Heart right ventricle (tissue), 16 donors: ENCODE results near the gene CPXM2. TPM values are rescaled to one million over a fixed set of nuclear protein-coding genes. Genes with fewer than 3 reads are reported as not detected.
A peak's percentile ranks its signal among the peaks of the same experiment; 100 is the strongest.

Experiments
- ATAC-seq, 8 donors: fragments of 200-7000 bp; cut with Tn5 transposase; one replicate each; pipeline ENCODE4 v1.9.1; 2020; ENCODE audit warnings: mild to moderate bottlenecking in 8 of 8, moderate library complexity in 8 of 8, moderate number of reproducible peaks in 1 of 8
- DNase-seq, 2 donors: peaks; one replicate each; pipeline ENCODE4 v3.0.0-alpha.2; 2020
- H3K27ac ChIP-seq, 10 donors: fragments of 200-600 bp; sonication (generic) in 2 of 10; one replicate each; pipeline versions ENCODE4 v1.5.0 to v1.8.0; 2020 to 2022; ENCODE audit warnings: mild to moderate bottlenecking in 3 of 10
- H3K27me3 ChIP-seq, 7 donors: fragments of 200-600 bp; one replicate each; pipeline ENCODE4 v1.8.0; 2021 to 2022; ENCODE audit warnings: mild to moderate bottlenecking in 2 of 7
- H3K36me3 ChIP-seq, 9 donors: fragments of 200-600 bp; sonication (generic) in 1 of 9; one replicate each; pipeline versions ENCODE4 v1.5.0 to v1.8.0; 2020 to 2022; ENCODE audit warnings: mild to moderate bottlenecking in 2 of 9
- H3K4me1 ChIP-seq, 9 donors: fragments of 200-600 bp; sonication (generic) in 1 of 9; one replicate each; pipeline versions ENCODE4 v1.5.0 to v1.8.0; 2020 to 2022; ENCODE audit warnings: mild to moderate bottlenecking in 4 of 9
- H3K4me3 ChIP-seq, 10 donors: fragments of 200-600 bp; sonication (generic) in 2 of 10; one replicate each; pipeline versions ENCODE4 v1.5.0 to v1.8.0; 2020 to 2022; ENCODE audit warnings: mild to moderate bottlenecking in 7 of 10, moderate library complexity in 2 of 10
- H3K9me3 ChIP-seq, 11 donors: fragments of 200-600 bp in 10 of 11; sonication (generic) in 2 of 11; one replicate each; pipeline versions ENCODE4 v1.5.0 to v1.8.0; 2013 to 2022; ENCODE audit warnings: mild to moderate bottlenecking in 2 of 11, control low read depth in 1 of 11, moderate library complexity in 1 of 11
- WGBS, 2 donors: extraction: QIAGEN DNeasy Blood & Tissue Kit; methylation state at CpG; one replicate each; pipeline ENCODE4 v1.1.7; 2013; ENCODE audit warnings: inconsistent platforms in 1 of 2; 5-methylcytosine and 5-hydroxymethylcytosine counted together
- intact Hi-C, 10 donors: fragments of 100-400 bp; cut with DNase I; formaldehyde crosslinking; loops; one replicate each; pipeline versions ENCODE4 v1.11.1 to v1.14.2; 2022
- polyA plus RNA-seq, 2 donors: library from polyadenylated mRNA; stranded (reverse); fragments of 200-250 nt; gene quantifications; one replicate each; pipeline ENCODE4 v1.2.3, GENCODE V29; 2013
- total RNA-seq, 10 donors: library from RNA; stranded (reverse); fragmentation: NEBNext Ultra II Directional in 3 of 10; extraction: Animal tissue kit (Norgen Biotek cat#: 25700) in 3 of 10; gene quantifications; one replicate each; pipeline versions ENCODE4 v1.2.1 to v1.2.4, GENCODE V29; 2021 to 2023
- TF ChIP-seq, protein P1 (sequence below), 9 donors: fragments of 200-600 bp; sonication (generic) in 2 of 9; IDR thresholded peaks; one replicate each; pipeline versions ENCODE4 v1.5.0 to v1.8.0; 2021 to 2022; ENCODE audit warnings: antibody characterized with exemption in 9 of 9, mild to moderate bottlenecking in 5 of 9, moderate library complexity in 1 of 9
- donor health status: Arrhythmogenic right ventricular cardiomyopathy.
- donor health status: ischemic (EF 13 %, LVEDD 7.1; RV severe dilation, severe dysfunction).
- donor health status: healthy with polysubstance abuse.
- donor health status: DM: no; HTN: yes; CAD: no.
- donor health status: DM: no; HTN: no; CAD: no.
- donor health status: ischemic (EF 25% LVEDD 6.9; RV normal size, moderate dysfunction).
- donor health status: ischemic (EF 25% LVEDD 5.7; RV mildly dilated, moderate dysfunction).
- donor health status: healthy.
- donor health status: DM: yes; HTN: yes; CAD: no.
- donor health status: Ischemic cardiomyopathy.
- donor health status: ischemic (EF 35%, LVEDD 5.7; RV mildly dilated, moderate dysfunction).
- donor health status: nonischemic (EF 11% LVEDD 7.7; RV severe dilation, severe dysfunction).
- donor health status: DM: yes; HTN: yes; CAD: no.
- donor health status: PGD.
- donor health status: ischemic (EF 29% LVEDD 5.4; RV normal size, mild dysfunction).
- donor health status: nonischemic (EF 23%, LVEDD 6.1; RV moderate dilation, normal function).

Gene CPXM2
- total and polyA plus RNA-seq, 12 donors: 2.0 to 9.8 (median 3.8) TPM

DNA sequence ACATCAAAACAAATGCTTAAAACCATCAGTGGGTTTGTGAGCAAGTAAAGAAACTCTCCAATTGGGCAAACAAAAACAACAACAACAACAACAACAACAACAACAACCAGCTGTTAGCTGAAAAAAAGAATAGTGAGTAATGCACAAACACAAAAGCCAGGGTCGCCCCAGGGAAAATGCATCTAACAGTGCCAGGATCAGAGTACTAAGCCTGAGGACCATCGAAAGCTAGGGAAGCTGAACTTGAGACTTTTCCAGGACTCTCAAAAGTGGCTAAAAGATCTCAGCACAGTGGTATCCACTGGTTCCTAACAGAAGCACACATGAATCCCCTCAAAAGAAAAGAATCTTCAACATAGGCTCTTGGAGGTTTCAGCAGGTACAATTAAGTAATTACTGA, 83.3 kb downstream of the CPXM2 start:
- H3K4me1 ChIP-seq: peaks cover 0 to 11% (median 0%) of the 10 kb centered on the region in 9 donors
- H3K9me3 ChIP-seq: peaks cover 0 to 11% (median 0%) of the 10 kb centered on the region in 11 donors
- no peak for ATAC-seq
- intact Hi-C loops: no loop called here
- WGBS, 2 donors: 72% methylated on average over 2 of the region's 2 CpGs
- no peak for DNase-seq
- peaks cover 0 to 18% (median 0%) of the 10 kb centered on the region in 7 donors for H3K27me3 ChIP-seq
- H3K27ac ChIP-seq: peak overlapping the region in 2 of 10 donors; percentile 7 to 58
- no peak overlapping the region for H3K4me3 ChIP-seq
- no peaks in the 10 kb centered on the region for H3K36me3 ChIP-seq
- TF ChIP-seq, protein P1, sequence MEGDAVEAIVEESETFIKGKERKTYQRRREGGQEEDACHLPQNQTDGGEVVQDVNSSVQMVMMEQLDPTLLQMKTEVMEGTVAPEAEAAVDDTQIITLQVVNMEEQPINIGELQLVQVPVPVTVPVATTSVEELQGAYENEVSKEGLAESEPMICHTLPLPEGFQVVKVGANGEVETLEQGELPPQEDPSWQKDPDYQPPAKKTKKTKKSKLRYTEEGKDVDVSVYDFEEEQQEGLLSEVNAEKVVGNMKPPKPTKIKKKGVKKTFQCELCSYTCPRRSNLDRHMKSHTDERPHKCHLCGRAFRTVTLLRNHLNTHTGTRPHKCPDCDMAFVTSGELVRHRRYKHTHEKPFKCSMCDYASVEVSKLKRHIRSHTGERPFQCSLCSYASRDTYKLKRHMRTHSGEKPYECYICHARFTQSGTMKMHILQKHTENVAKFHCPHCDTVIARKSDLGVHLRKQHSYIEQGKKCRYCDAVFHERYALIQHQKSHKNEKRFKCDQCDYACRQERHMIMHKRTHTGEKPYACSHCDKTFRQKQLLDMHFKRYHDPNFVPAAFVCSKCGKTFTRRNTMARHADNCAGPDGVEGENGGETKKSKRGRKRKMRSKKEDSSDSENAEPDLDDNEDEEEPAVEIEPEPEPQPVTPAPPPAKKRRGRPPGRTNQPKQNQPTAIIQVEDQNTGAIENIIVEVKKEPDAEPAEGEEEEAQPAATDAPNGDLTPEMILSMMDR (IDR thresholded peaks at IDR 0.05): no peak

DNA sequence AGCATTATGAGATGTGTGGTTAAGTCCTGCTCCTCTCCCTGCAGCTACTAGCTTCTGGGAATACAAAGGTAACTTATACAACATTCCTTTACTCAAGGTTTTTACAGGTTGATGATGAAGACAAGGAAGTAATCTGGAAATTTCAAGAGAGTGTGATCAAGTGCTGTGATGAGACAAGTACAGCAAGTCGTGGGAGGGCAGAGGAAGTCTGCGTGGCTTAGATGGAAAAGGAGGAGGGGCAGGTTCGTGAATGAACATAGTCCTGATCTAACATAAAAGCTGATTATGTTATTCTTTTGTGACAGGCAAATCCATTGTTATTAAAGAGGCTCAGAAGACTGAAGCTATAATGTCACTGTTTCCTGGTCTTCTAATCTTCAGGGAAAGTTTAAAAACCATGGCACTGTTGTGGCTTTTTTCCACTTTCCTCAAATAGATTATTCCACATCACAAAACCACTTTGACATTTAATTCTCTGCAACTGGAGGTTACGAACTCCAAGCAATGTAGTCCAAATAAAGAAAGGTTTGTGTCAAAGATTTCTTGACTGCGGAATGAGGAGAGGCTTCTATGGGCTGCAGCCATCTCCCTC, 84.1 kb downstream of the CPXM2 start:
- Histone ChIP-seq H3K4me3 (no peak overlapping the region), H3K36me3 (no peaks in the 10 kb centered on the region), H3K27ac (peak overlapping the region in 1 of 10 donors; percentile 58), H3K9me3 (peaks cover 0 to 11% (median 0%) of the 10 kb centered on the region in 11 donors), H3K4me1 (peaks cover 0 to 11% (median 0%) of the 10 kb centered on the region in 9 donors), H3K27me3 (peaks cover 0 to 18% (median 0%) of the 10 kb centered on the region in 7 donors)
- intact Hi-C loops: no loop called here
- DNase-seq (no peak), ATAC-seq (peak in 1 of 8 donors; percentile 56)
- TF ChIP-seq, protein P1 (IDR thresholded peaks at IDR 0.05): no peak
- 39 to 44% methylated on average over 5 of the region's 5 CpGs for WGBS, 2 donors

DNA sequence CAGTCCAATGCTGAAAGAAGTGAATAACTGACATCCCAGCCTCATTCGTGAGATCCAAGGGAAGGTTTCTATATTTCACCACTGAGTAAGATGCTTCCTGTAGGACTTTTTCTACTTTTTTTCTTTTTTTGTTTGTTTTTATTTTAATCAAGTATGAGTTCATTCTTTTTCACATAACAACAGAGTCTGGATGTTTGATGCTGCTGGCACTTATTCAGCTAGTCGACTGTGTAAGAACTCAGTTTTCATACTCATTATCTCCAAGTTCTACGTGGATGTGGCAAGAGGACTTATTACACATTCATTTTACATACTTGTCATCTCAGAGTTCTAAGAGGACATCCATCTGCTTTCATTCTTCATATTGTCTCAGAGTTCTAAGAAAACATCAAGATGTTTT, 86.9 kb downstream of the CPXM2 start:
- Histone ChIP-seq H3K9me3 (no peaks in the 10 kb centered on the region), H3K27ac (no peak overlapping the region), H3K4me1 (peaks cover 0 to 26% (median 2%) of the 10 kb centered on the region in 9 donors), H3K4me3 (no peak overlapping the region), H3K36me3 (no peaks in the 10 kb centered on the region), H3K27me3 (peaks cover 0 to 18% (median 0%) of the 10 kb centered on the region in 7 donors)
- 43 to 51% methylated on average over 3 of the region's 3 CpGs for WGBS, 2 donors
- intact Hi-C loops: loop anchor here in 1 of 10 donors (5.0 kb wide), 1 partner anchor 153 kb away; no protein-coding TSS in a partner anchor
- TF ChIP-seq, protein P1 (IDR thresholded peaks at IDR 0.05): no peak
- no peak for ATAC-seq
- DNase-seq: no peak

DNA sequence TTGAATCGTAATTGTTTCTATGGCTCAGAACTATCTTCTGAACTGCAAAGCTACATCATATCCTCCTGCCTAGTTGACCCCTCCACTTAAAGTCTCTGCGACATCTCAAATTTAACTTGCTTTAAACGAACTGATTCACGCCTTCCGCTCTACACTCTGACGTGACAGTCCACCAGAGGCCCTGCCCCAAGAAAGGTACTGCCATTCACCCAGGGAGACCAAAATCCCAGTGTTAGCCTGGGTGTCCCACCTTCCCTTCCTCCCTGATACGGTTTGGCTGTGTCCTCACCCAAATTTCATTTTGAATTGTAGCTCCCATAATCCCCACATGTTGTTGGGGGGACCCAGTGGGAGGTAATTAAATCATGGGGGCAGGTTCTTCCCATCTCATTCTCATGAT, 90.8 kb downstream of the CPXM2 start:
- Histone ChIP-seq H3K27ac (peak overlapping the region in 5 of 10 donors; percentile 35 to 63 (median 49)), H3K4me3 (no peak overlapping the region), H3K4me1 (peaks cover 0 to 16% (median 2%) of the 10 kb centered on the region in 9 donors), H3K9me3 (no peaks in the 10 kb centered on the region), H3K27me3 (peaks cover 0 to under 1% (median 0%) of the 10 kb centered on the region in 7 donors), H3K36me3 (no peaks in the 10 kb centered on the region)
- intact Hi-C loops: loop anchor here in 1 of 10 donors (5.0 kb wide), 1 partner anchor 156 kb away; no protein-coding TSS in a partner anchor
- DNase-seq (no peak), ATAC-seq (no peak)
- TF ChIP-seq, protein P1 (IDR thresholded peaks at IDR 0.05): no peak
- WGBS, 2 donors: 63 to 73% methylated on average over 7 of the region's 7 CpGs
